Measurements from ENCODE around the gene HOXA5.

GRCh38 chr7:27185854-27186667, 42.6 kb upstream of the HOXA5 start:
- TF ChIP-seq, protein P1, sequence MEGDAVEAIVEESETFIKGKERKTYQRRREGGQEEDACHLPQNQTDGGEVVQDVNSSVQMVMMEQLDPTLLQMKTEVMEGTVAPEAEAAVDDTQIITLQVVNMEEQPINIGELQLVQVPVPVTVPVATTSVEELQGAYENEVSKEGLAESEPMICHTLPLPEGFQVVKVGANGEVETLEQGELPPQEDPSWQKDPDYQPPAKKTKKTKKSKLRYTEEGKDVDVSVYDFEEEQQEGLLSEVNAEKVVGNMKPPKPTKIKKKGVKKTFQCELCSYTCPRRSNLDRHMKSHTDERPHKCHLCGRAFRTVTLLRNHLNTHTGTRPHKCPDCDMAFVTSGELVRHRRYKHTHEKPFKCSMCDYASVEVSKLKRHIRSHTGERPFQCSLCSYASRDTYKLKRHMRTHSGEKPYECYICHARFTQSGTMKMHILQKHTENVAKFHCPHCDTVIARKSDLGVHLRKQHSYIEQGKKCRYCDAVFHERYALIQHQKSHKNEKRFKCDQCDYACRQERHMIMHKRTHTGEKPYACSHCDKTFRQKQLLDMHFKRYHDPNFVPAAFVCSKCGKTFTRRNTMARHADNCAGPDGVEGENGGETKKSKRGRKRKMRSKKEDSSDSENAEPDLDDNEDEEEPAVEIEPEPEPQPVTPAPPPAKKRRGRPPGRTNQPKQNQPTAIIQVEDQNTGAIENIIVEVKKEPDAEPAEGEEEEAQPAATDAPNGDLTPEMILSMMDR (IDR thresholded peaks at IDR 0.05): no peak
- no peak for TF ChIP-seq ZFX (IDR thresholded peaks at IDR 0.05; ENCODE audit: borderline replicate concordance)

All from 22Rv1 (cell line).